ENCODE data around the gene HOXD11. TPM values are rescaled to one million over a fixed set of nuclear protein-coding genes. Genes with fewer than 3 reads are reported as not detected.

Gene HOXD11
- polyA plus RNA-seq, 1 donor from 2014 or later = not detected

GRCh38 chr2:176111846-176112374 lies 4.8 kb downstream of the HOXD11 start:
- Histone ChIP-seq H3K9me2 (ENCODE audit: insufficient read depth, low read length) (no peaks in the 10 kb centered on the region), H3K27ac (ENCODE audit: low read length) (no peak overlapping the region), H2AFZ (ENCODE audit: low read depth, low read length) (no peak overlapping the region), H3K36me3 (ENCODE audit: insufficient read depth, low read length) (no peaks in the 10 kb centered on the region), H3K4me2 (ENCODE audit: low read length) (no peak overlapping the region), H3K79me2 (replicated peaks; ENCODE audit: insufficient read depth, low read length) (no peaks in the 10 kb centered on the region), H4K20me1 (ENCODE audit: insufficient read depth) (no peaks in the 10 kb centered on the region), H3K27me3 (ENCODE audit: insufficient read depth, low read depth, low read length) (peaks cover 96% of the 10 kb centered on the region), H3K9me3 (ENCODE audit: low read length) (peaks cover 21% of the 10 kb centered on the region), H3K4me3 (ENCODE audit: low read length) (no peak overlapping the region), H3K9ac (ENCODE audit: low read length) (no peak overlapping the region), H3F3A (ENCODE audit: insufficient read depth, low read length, poor library complexity, severe bottlenecking) (no peaks in the 10 kb centered on the region)
- TF ChIP-seq MXI1 (conservative IDR thresholded peaks at IDR 0.05; ENCODE audit: poor library complexity, severe bottlenecking) = no peak
- no peak for TF ChIP-seq EZH2 (IDR thresholded peaks at IDR 0.05; ENCODE audit: borderline replicate concordance, insufficient read depth, low read length, poor library complexity, severe bottlenecking)
- TF ChIP-seq REST (IDR thresholded peaks at IDR 0.05; ENCODE audit: borderline replicate concordance) = no peak
- no peak for TF ChIP-seq RAD21 (conservative IDR thresholded peaks at IDR 0.05)
- TF ChIP-seq POLR2AphosphoS5 (IDR thresholded peaks at IDR 0.05) = no peak

GRCh38 chr2:176112375-176113302 lies 5.6 kb downstream of the HOXD11 start:
- no peak overlapping the region for H3K27ac ChIP-seq (ENCODE audit: low read length)
- no peak overlapping the region for H3K4me2 ChIP-seq (ENCODE audit: low read length)
- no peak for TF ChIP-seq POLR2AphosphoS5 (IDR thresholded peaks at IDR 0.05)
- TF ChIP-seq REST (IDR thresholded peaks at IDR 0.05; ENCODE audit: borderline replicate concordance) = no peak
- TF ChIP-seq MXI1 (conservative IDR thresholded peaks at IDR 0.05; ENCODE audit: poor library complexity, severe bottlenecking) = no peak
- no peak for TF ChIP-seq RAD21 (conservative IDR thresholded peaks at IDR 0.05)
- no peak for TF ChIP-seq SMC3 (conservative IDR thresholded peaks at IDR 0.05; ENCODE audit: poor library complexity)
- no peak for TF ChIP-seq EZH2 (IDR thresholded peaks at IDR 0.05; ENCODE audit: borderline replicate concordance, insufficient read depth, low read length, poor library complexity, severe bottlenecking)
- no peak for TF ChIP-seq CTCF (IDR thresholded peaks at IDR 0.05; ENCODE audit: poor library complexity, severe bottlenecking)
- no peak for TF ChIP-seq EP300 (conservative IDR thresholded peaks at IDR 0.05; ENCODE audit: poor library complexity, severe bottlenecking)
- no peak for TF ChIP-seq TAF1 (IDR thresholded peaks at IDR 0.05; ENCODE audit: low read depth)
- peaks cover 98% of the 10 kb centered on the region for H3K27me3 ChIP-seq (ENCODE audit: insufficient read depth, low read depth, low read length)
- H3K79me2 ChIP-seq (replicated peaks; ENCODE audit: insufficient read depth, low read length) = no peaks in the 10 kb centered on the region
- H3K9me3 ChIP-seq (ENCODE audit: low read length) = peaks cover 29% of the 10 kb centered on the region
- no peak overlapping the region for H2AFZ ChIP-seq (ENCODE audit: low read depth, low read length)
- H3K36me3 ChIP-seq (ENCODE audit: insufficient read depth, low read length) = no peaks in the 10 kb centered on the region
- H3F3A ChIP-seq (ENCODE audit: insufficient read depth, low read length, poor library complexity, severe bottlenecking) = no peaks in the 10 kb centered on the region
- H4K20me1 ChIP-seq (ENCODE audit: insufficient read depth) = no peaks in the 10 kb centered on the region
- H3K9me2 ChIP-seq (ENCODE audit: insufficient read depth, low read length) = no peaks in the 10 kb centered on the region
- no peak overlapping the region for H3K9ac ChIP-seq (ENCODE audit: low read length)
- H3K4me3 ChIP-seq (ENCODE audit: low read length) = no peak overlapping the region
